Erythroblast (primary cell): ENCODE results near the gene FRMD4A.

Source experiments
- GATA1 ChIP-seq: IDR thresholded peaks from 2 replicates; pipeline ENCODE4 v1.6.1; 2011; ENCODE audit warnings: low read depth, mild to moderate bottlenecking, control low read depth, low read length, moderate library complexity
- POLR2A ChIP-seq: IDR thresholded peaks from 2 replicates; pipeline ENCODE4 v1.6.1; 2011; ENCODE audit warnings: mild to moderate bottlenecking, low read length

GRCh38 chr10:14123139-14123538, 207.6 kb downstream of the FRMD4A start:
- TF ChIP-seq POLR2A (no peak), GATA1 (no peak)
